Endothelial cell (in vitro differentiated cells): ENCODE results near the gene MRTO4. TPM values are rescaled to one million over a fixed set of nuclear protein-coding genes. Genes with fewer than 3 reads are reported as not detected.
"Not testable (repeated sequence)": the region's sequence is repeated elsewhere in the genome, so short reads cannot be mapped to it uniquely, and the experiment has no call there.

ENCODE experiments used
- DNase-seq: peaks from one replicate; pipeline ENCODE4 v3.0.0; 2021; ENCODE audit warnings: low spot score
- H3K27ac Mint-ChIP-seq: one replicate; pipeline ENCODE4 v1.8.0; 2021; ENCODE audit warnings: mixed read lengths, inconsistent platforms; ENCODE audit not compliant: unreplicated experiment
- H3K27me3 Mint-ChIP-seq: one replicate; pipeline ENCODE4 v1.8.0; 2021; ENCODE audit warnings: mild to moderate bottlenecking, moderate library complexity, mixed read lengths, inconsistent platforms; ENCODE audit not compliant: unreplicated experiment
- H3K36me3 Mint-ChIP-seq: one replicate; pipeline ENCODE4 v1.8.0; 2021; ENCODE audit warnings: mild to moderate bottlenecking, low read depth, mixed read lengths, inconsistent platforms; ENCODE audit not compliant: unreplicated experiment
- H3K4me1 Mint-ChIP-seq: one replicate; pipeline ENCODE4 v1.8.0; 2021; ENCODE audit warnings: mild to moderate bottlenecking, mixed read lengths, inconsistent platforms; ENCODE audit not compliant: unreplicated experiment
- H3K4me3 Mint-ChIP-seq: one replicate; pipeline ENCODE4 v1.8.0; 2021; ENCODE audit warnings: mild to moderate bottlenecking, mixed read lengths, inconsistent platforms; ENCODE audit not compliant: unreplicated experiment
- H3K9me3 Mint-ChIP-seq: one replicate; pipeline ENCODE4 v1.8.0; 2021; ENCODE audit warnings: mixed read lengths, inconsistent platforms; ENCODE audit not compliant: unreplicated experiment
- total RNA-seq: library from RNA; stranded (reverse); fragmentation: NEBNext Ultra II Directional; extraction: Animal tissue kit (Norgen Biotek cat#: 25700); gene quantifications from one replicate; pipeline ENCODE4 v1.2.1, GENCODE V29; 2021; ENCODE audit not compliant: unreplicated experiment
- TF ChIP-seq, protein P1 (sequence below): fragments of 200-600 bp; sonication (generic); IDR thresholded peaks from one replicate; pipeline ENCODE4 v1.5.0; 2021; ENCODE audit warnings: antibody characterized with exemption; ENCODE audit not compliant: unreplicated experiment

The MRTO4 gene
- total RNA-seq, 1 donor from 2014 or later, result 22.4 TPM

DNA sequence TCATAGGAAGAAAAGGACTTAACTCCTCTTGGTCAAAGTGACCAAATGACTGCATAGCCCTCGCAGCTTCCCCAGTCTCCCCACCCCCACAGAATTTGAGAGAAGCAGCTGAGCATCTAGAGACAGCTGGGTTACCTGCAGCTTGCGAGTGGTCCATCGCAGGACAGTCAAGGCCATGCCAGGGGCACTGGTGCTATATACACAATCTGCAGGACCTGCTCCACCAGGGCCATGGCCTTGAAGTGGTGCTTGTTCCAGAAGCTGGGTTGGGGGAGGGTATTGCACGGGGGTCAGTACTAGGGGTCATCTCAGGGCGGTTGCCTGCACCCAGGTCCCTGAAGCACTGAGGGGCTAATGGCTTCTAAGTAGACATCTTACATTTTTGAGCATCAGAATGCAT lies 10.4 kb downstream of the MRTO4 start:
- Mint-ChIP-seq H3K27ac (no peak overlapping the region), H3K4me3 (no peak overlapping the region), H3K4me1 (no peaks in the 10 kb centered on the region), H3K9me3 (no peaks in the 10 kb centered on the region), H3K27me3 (peaks cover 4% of the 10 kb centered on the region), H3K36me3 (peaks cover 8% of the 10 kb centered on the region)
- DNase-seq, result no peak
- TF ChIP-seq, protein P1, sequence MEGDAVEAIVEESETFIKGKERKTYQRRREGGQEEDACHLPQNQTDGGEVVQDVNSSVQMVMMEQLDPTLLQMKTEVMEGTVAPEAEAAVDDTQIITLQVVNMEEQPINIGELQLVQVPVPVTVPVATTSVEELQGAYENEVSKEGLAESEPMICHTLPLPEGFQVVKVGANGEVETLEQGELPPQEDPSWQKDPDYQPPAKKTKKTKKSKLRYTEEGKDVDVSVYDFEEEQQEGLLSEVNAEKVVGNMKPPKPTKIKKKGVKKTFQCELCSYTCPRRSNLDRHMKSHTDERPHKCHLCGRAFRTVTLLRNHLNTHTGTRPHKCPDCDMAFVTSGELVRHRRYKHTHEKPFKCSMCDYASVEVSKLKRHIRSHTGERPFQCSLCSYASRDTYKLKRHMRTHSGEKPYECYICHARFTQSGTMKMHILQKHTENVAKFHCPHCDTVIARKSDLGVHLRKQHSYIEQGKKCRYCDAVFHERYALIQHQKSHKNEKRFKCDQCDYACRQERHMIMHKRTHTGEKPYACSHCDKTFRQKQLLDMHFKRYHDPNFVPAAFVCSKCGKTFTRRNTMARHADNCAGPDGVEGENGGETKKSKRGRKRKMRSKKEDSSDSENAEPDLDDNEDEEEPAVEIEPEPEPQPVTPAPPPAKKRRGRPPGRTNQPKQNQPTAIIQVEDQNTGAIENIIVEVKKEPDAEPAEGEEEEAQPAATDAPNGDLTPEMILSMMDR, result no peak

DNA sequence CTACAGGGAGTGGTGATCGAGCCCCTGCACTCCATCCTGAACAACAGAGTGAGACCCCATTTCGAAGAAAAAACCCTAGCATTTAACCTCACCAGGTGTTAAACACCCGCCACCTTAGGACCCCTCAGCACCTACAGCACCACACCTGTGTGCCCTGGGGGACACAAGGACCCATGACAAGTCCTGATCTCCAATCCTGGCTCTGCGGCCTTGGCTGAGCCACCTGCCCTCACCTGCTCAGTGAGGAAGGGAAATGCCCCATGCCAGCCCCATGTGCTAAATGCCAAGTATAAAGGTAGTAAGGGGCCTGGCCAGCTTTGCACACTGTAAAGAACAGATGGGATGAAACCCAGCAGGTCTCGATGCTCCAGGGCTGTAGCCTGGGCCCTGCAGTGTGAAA lies 11.1 kb downstream of the MRTO4 start:
- TF ChIP-seq, protein P1, result no peak
- H3K9me3 Mint-ChIP-seq, result no peaks in the 10 kb centered on the region
- H3K4me3 Mint-ChIP-seq, result no peak overlapping the region
- no peak for DNase-seq
- H3K27me3 Mint-ChIP-seq, result peaks cover 4% of the 10 kb centered on the region
- H3K4me1 Mint-ChIP-seq, result no peaks in the 10 kb centered on the region
- H3K27ac Mint-ChIP-seq, result no peak overlapping the region
- peaks cover 4% of the 10 kb centered on the region for H3K36me3 Mint-ChIP-seq

DNA sequence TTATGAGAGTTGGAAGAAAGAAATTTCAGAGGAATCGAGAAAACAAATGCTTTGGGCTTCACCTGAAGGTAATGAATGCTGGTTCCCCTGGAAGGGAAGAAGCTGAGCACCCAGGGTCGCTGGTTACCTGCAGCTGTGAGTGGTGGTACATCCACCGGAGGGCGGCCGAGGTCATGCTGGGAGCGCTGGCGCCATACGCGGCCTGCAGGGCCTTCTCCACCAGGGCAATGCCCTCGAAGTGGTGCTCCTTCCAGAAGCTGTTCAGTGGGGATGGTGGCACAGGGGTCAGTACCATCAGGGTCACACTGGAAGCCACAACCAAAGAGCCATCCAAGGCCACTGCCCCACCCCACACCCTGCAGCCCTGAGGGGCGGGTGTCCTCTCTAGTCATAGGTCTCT lies 16.8 kb downstream of the MRTO4 start:
- TF ChIP-seq, protein P1, result no peak

DNA sequence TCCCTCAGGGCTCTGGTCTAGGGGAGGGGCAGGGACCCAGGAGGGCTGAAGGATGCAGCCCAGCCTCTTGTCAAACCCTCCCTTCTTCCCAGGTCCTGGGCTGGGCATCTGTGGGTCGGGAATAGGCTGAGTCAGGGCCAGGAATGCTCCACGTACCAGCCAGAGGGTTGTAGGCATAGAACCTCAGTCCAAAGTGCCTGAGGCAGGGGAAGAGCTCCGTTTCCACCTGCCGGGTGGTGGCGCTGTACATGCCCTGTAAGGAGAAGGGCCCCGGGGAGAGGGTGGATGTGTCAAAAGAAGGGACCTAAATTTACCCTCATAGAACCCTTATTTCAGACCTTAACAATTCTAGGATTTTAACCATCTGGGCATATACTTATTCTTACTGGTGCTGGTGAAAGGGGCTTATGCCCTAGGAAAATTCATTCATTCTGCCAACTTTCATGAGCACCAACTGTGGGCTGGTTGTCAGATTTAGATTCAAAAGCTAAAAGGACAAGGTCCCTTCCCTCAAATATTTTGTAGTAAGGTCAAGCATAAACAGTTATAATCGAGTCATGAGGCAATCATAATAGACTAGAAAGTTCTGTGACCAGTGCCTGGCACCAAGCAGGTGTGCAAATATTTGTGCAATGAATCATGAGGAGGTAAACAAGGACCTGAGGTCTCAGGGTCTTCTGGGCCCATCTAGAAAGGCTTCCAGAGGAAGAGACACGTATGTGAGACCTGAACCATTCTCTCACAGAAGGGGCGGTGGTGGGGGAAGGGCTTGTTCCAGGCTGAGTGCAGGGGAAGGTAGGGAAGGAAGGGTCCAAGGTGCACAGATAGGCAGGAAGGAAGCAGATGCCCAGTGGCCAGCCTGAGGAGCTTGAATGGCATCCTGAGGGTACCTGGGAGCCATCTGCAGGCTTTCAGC lies 18.1 kb downstream of the MRTO4 start:
- not testable (repeated sequence) for H3K27ac Mint-ChIP-seq, H3K9me3 Mint-ChIP-seq, H3K36me3 Mint-ChIP-seq, H3K4me1 Mint-ChIP-seq, H3K4me3 Mint-ChIP-seq, H3K27me3 Mint-ChIP-seq, DNase-seq

More for the DNA sequence above, 16.8 kb downstream of the MRTO4 start:
- H3K27ac Mint-ChIP-seq, result no peak overlapping the region
- H3K4me3 Mint-ChIP-seq, result no peak overlapping the region
- H3K27me3 Mint-ChIP-seq, result peaks cover 3% of the 10 kb centered on the region
- H3K36me3 Mint-ChIP-seq, result peaks cover 3% of the 10 kb centered on the region
- DNase-seq, result no peak
- H3K9me3 Mint-ChIP-seq, result no peaks in the 10 kb centered on the region
- H3K4me1 Mint-ChIP-seq, result no peaks in the 10 kb centered on the region

DNA sequence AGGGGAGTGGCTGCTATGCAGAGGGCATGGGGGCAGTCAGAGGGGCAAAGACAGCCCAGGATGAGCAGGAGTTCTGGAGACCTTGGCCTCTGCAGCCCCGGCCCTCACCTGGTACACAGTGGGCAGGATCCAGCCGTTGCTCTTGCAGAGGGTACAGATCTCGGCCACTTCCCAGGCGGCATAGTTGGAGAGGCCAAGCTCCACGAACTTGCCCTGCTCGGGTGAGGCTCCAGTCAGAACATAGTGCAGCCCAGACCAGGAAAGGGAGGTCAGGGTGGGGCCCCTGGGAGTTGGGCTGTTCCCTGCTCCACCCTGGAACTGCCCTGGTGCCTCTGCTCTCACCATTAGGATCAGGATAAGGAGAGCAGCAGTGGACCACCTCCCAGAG lies 18.7 kb downstream of the MRTO4 start:
- H3K4me3 Mint-ChIP-seq, H3K27me3 Mint-ChIP-seq, H3K9me3 Mint-ChIP-seq, H3K36me3 Mint-ChIP-seq, H3K27ac Mint-ChIP-seq, DNase-seq, H3K4me1 Mint-ChIP-seq: not testable (repeated sequence)

DNA sequence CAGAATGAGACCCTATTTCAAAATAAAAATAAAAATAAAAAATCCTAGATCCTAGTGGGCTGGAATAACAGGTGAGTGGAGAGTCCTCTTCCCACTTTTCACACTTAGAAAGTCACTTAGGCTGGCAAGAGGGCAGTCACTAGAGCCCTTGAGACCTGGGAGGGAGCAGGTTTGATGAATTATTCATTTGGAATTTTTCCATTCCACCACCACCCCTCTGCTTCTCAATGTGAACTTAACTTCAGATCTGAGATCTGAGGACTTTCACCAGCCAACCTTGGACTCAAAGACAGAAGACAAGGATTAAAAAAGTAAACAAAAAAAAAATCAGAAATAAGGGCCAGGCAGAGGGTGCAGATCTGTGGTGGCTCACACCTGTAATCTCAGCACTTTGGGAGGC lies 20.5 kb downstream of the MRTO4 start:
- H3K27ac Mint-ChIP-seq, result no peak overlapping the region
- H3K9me3 Mint-ChIP-seq, result no peaks in the 10 kb centered on the region
- H3K4me1 Mint-ChIP-seq, result peaks cover 2% of the 10 kb centered on the region
- TF ChIP-seq, protein P1, result no peak
- H3K36me3 Mint-ChIP-seq, result peaks cover 3% of the 10 kb centered on the region
- DNase-seq, result no peak
- peaks cover 7% of the 10 kb centered on the region for H3K27me3 Mint-ChIP-seq
- no peak overlapping the region for H3K4me3 Mint-ChIP-seq
